Mesothelial cell of epicardium (in vitro differentiated cells): ENCODE results near the gene SCGB3A2. TPM values are rescaled to one million over a fixed set of nuclear protein-coding genes. Genes with fewer than 3 reads are reported as not detected.

Source experiments
- DNase-seq, 2 experiments: peaks; one replicate each; pipeline ENCODE4 v3.0.0; 2021; ENCODE audit warnings: low spot score in 2 of 2; ENCODE audit not compliant: unreplicated experiment in 2 of 2
- H3K27ac Mint-ChIP-seq: 2 replicates; pipeline ENCODE4 v1.8.0; 2021; ENCODE audit warnings: mixed read lengths
- H3K27me3 Mint-ChIP-seq: 2 replicates; pipeline ENCODE4 v1.8.0; 2021; ENCODE audit warnings: low read depth, mixed read lengths
- H3K36me3 Mint-ChIP-seq: 2 replicates; pipeline ENCODE4 v1.8.0; 2021; ENCODE audit warnings: mixed read lengths
- H3K4me1 Mint-ChIP-seq: 2 replicates; pipeline ENCODE4 v1.8.0; 2021; ENCODE audit warnings: mixed read lengths
- H3K4me3 Mint-ChIP-seq: 2 replicates; pipeline ENCODE4 v1.8.0; 2021; ENCODE audit warnings: mild to moderate bottlenecking, moderate library complexity, mixed read lengths
- H3K9me3 Mint-ChIP-seq: 2 replicates; pipeline ENCODE4 v1.8.0; 2021; ENCODE audit warnings: mixed read lengths
- total RNA-seq: library from RNA; stranded (reverse); gene quantifications from 3 replicates; pipeline ENCODE4 v1.2.1, GENCODE V29; 2021
- TF ChIP-seq, protein P1 (sequence below): fragments of 200-600 bp; sonication (generic); IDR thresholded peaks from one replicate; pipeline ENCODE4 v1.5.0; 2021; ENCODE audit warnings: antibody characterized with exemption; ENCODE audit not compliant: unreplicated experiment

SCGB3A2 gene
- 0.49 TPM in 1 of 3 replicates, not detected in the others for total RNA-seq

DNA sequence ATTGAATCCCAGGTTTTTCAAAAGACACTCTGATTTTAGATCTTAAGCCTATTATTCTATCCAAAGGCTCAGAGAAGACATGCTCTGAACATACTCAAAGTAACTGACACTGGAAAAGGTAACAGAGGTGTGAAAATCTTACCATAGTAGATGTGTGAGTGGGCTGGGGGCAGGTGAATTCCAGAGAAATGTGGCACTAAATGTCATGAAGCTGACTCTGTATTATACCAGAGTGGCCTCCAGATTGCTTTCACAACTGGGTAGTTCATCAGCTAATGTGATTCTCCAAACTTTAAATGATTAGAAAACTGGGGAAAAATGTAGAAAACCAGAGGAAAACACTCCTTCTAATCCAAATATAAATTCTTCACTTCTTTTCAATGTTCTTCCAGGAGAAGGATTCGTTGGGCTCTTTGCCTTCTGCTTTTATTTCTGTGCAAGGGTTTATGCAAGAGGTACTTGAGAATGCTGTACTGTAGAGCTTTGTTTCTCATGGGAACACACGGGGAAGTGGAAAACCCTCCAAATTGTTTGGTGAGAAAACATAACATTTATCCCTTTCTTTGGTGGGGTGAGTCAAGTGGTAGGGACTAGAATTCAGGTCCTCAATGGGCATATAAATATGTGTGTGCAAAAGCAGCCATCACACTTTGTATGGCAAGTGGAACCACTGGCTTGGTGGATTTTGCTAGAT is at the start of gene SCGB3A2:
Gene SCGB3A2 (plus strand): TSS at position 646 of the 694 bp plus-strand sequence. CDS start 93 bp downstream, outside the sequence.
- TF ChIP-seq, protein P1, sequence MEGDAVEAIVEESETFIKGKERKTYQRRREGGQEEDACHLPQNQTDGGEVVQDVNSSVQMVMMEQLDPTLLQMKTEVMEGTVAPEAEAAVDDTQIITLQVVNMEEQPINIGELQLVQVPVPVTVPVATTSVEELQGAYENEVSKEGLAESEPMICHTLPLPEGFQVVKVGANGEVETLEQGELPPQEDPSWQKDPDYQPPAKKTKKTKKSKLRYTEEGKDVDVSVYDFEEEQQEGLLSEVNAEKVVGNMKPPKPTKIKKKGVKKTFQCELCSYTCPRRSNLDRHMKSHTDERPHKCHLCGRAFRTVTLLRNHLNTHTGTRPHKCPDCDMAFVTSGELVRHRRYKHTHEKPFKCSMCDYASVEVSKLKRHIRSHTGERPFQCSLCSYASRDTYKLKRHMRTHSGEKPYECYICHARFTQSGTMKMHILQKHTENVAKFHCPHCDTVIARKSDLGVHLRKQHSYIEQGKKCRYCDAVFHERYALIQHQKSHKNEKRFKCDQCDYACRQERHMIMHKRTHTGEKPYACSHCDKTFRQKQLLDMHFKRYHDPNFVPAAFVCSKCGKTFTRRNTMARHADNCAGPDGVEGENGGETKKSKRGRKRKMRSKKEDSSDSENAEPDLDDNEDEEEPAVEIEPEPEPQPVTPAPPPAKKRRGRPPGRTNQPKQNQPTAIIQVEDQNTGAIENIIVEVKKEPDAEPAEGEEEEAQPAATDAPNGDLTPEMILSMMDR: no peak
- Mint-ChIP-seq H3K27ac (no peak within 1 kb of the TSS), H3K4me3 (no peak within 1 kb of the TSS), H3K4me1 (peaks cover 2% of the 10 kb centered on the region), H3K9me3 (no peaks in the 10 kb centered on the region), H3K36me3 (peaks cover 4% of the 10 kb centered on the region), H3K27me3 (peaks cover 88% of the 10 kb centered on the region)
- DNase-seq: no peak

GRCh38 chr5:147830035-147830434 is 48.5 kb upstream of the SCGB3A2 start:
- H3K27ac Mint-ChIP-seq: no peak overlapping the region
- TF ChIP-seq, protein P1: no peak
- peaks cover 40% of the 10 kb centered on the region for H3K27me3 Mint-ChIP-seq
- no peaks in the 10 kb centered on the region for H3K4me1 Mint-ChIP-seq
- H3K36me3 Mint-ChIP-seq: no peaks in the 10 kb centered on the region
- DNase-seq: no peak
- H3K4me3 Mint-ChIP-seq: no peak overlapping the region
- no peaks in the 10 kb centered on the region for H3K9me3 Mint-ChIP-seq

DNA sequence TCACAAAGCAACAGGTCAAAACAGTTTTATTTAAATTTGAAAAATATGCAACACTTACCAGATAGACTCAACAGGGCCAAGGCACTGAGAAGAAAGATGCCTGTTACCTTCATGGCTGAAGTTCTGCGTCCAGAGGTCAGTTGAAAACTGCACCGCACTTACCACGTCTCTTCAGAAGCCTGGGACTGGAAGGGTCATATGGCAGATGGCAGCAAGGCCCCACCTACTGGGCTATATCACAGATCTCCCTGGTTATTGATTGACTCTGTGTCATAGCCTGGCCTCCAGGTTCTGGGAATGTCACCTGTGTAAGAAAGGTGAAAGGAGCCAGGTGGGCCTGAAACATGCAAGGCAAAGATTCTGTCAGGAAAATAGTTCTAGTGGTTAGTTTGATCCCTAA is 47.0 kb upstream of the SCGB3A2 start, which contains the start of gene SPINK1:
Gene SPINK1 (minus strand): TSS at position 207 of the 400 bp plus-strand sequence. CDS start 94 bp downstream, at position 113.
- TF ChIP-seq, protein P1: no peak
- H3K27me3 Mint-ChIP-seq: peaks cover 43% of the 10 kb centered on the region
- H3K27ac Mint-ChIP-seq: no peak within 1 kb of the TSS
- H3K36me3 Mint-ChIP-seq: no peaks in the 10 kb centered on the region
- DNase-seq: no peak
- no peaks in the 10 kb centered on the region for H3K9me3 Mint-ChIP-seq
- no peak within 1 kb of the TSS for H3K4me3 Mint-ChIP-seq
- H3K4me1 Mint-ChIP-seq: no peaks in the 10 kb centered on the region

- TF ChIP-seq, protein P1: no peak
- Mint-ChIP-seq H3K27me3 (peaks cover 40% of the 10 kb centered on the region), H3K9me3 (no peaks in the 10 kb centered on the region), H3K4me3 (no peak overlapping the region), H3K4me1 (no peaks in the 10 kb centered on the region), H3K27ac (no peak overlapping the region), H3K36me3 (no peaks in the 10 kb centered on the region)
- DNase-seq: no peak
These were observed 46.0 kb upstream of the SCGB3A2 start for GRCh38 chr5:147832541-147832940.

DNA sequence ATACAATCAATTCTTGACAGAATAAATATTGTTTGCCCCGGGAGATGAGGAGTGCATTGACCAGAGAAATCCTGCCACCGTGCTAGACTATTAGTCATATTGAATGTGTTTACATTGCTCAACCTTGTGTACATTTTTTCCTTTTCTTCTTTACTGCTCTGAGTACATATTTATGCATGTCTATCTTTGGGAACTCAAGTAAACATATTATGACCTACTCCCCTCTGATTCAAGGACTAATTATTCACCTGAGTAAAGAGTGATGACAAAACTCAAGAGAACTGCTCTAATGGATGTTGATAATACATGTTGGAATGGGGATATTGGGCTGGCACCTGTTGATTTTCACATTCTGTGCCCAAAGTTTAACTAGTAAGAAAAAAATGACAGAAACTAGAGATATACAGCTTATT is 43.1 kb upstream of the SCGB3A2 start:
- Mint-ChIP-seq H3K27ac (no peak overlapping the region), H3K9me3 (no peaks in the 10 kb centered on the region), H3K27me3 (peaks cover 17% of the 10 kb centered on the region), H3K36me3 (no peaks in the 10 kb centered on the region), H3K4me3 (no peak overlapping the region), H3K4me1 (no peaks in the 10 kb centered on the region)
- DNase-seq: no peak
- TF ChIP-seq, protein P1: no peak
